ENCODE data around the gene FXYD6. TPM values are rescaled to one million over a fixed set of nuclear protein-coding genes. Genes with fewer than 3 reads are reported as not detected.

Gene FXYD6
- total and polyA plus RNA-seq, 2 of the 8 experiments (the other 6 are each of a cell fraction or from before 2014, with no cell fraction given): 44.6 to 117 TPM

- Histone ChIP-seq H3K4me3 (ENCODE audit: extremely low read depth in 1 of 4, insufficient read depth in 2 of 4, low read depth in 3 of 4, low read length in 4 of 4) (no peak overlapping the region), H3K27ac (ENCODE audit: low read depth, low read length) (no peak overlapping the region), H4K20me1 (replicated peaks in 1 of 2; ENCODE audit: control insufficient read depth in 1 of 2, insufficient read depth in 2 of 2, low read length in 2 of 2) (peaks cover 0 to 7% of the 10 kb centered on the region in 2 experiments), H3K36me3 (ENCODE audit: control insufficient read depth in 2 of 4, insufficient read depth in 4 of 4, low read length in 3 of 4) (no peaks in the 10 kb centered on the region; a peak in 1 of 8 replicates), H2BK5ac (ENCODE audit: low read depth, low read length) (no peak overlapping the region), H2BK15ac (ENCODE audit: low read length) (no peak overlapping the region), H4K91ac (replicated peaks; ENCODE audit: insufficient read length, low read length) (no peak overlapping the region), H3K79me1 (ENCODE audit: low read depth, low read length) (no peaks in the 10 kb centered on the region), H2AFZ (ENCODE audit: low read length) (no peak overlapping the region), H2AK5ac (ENCODE audit: low read depth, low read length) (no peak overlapping the region), H3K4me2 (ENCODE audit: insufficient read depth in 1 of 2, low read depth in 2 of 2, low read length in 2 of 2) (no peak overlapping the region), H2BK120ac (replicated peaks; ENCODE audit: low read depth, low read length) (no peak overlapping the region), H2BK20ac (ENCODE audit: low read length) (no peak overlapping the region), H3K14ac (ENCODE audit: insufficient read length) (no peak overlapping the region), H2BK12ac (ENCODE audit: low read depth, low read length) (no peak overlapping the region), H3K4ac (replicated peaks; ENCODE audit: insufficient read length, low read depth, low read length) (no peak overlapping the region), H3K56ac (replicated peaks; ENCODE audit: insufficient read length, low read depth, low read length) (no peak overlapping the region), H3K23me2 (ENCODE audit: low read depth, low read length) (peaks cover 4% of the 10 kb centered on the region; the same call in 1 of the 2 replicates), H4K8ac (ENCODE audit: extremely low read depth, insufficient read depth, low read length) (no peak overlapping the region), H3K4me1 (replicated peaks in 1 of 4; ENCODE audit: control insufficient read depth in 3 of 4, insufficient read depth in 4 of 4, low read length in 3 of 4) (no peaks in the 10 kb centered on the region; a peak in 1 of 7 replicates), H3K79me2 (ENCODE audit: control insufficient read depth in 1 of 2, insufficient read depth in 2 of 2, low read length in 2 of 2) (no peaks in the 10 kb centered on the region), H3K27me3 (replicated peaks in 1 of 4; ENCODE audit: control insufficient read depth in 3 of 4, extremely low read depth in 1 of 4, insufficient read depth in 3 of 4, low read length in 3 of 4) (no peaks in the 10 kb centered on the region; a peak in 1 of 7 replicates), H3K23ac (ENCODE audit: insufficient read length) (no peak overlapping the region), H3K18ac (ENCODE audit: extremely low read depth, low read length) (no peak overlapping the region), H3K9ac (replicated peaks in 1 of 4; ENCODE audit: extremely low read depth in 1 of 4, low read depth in 3 of 4, low read length in 3 of 4) (no peak overlapping the region), H3K9me3 (ENCODE audit: insufficient read depth in 2 of 2, low read depth in 1 of 2, low read length in 1 of 2) (no peaks in the 10 kb centered on the region), H4K5ac (ENCODE audit: insufficient read length, low read depth, low read length) (no peak overlapping the region)
- WGBS, 2 experiments (ENCODE audit: extremely low coverage in 1 of 2, insufficient coverage in 1 of 2, insufficient read length in 1 of 2, insufficient replicate concordance in 2 of 2, low coverage in 1 of 2, low lambda C conversion rate in 2 of 2, missing lambda C conversion rate in 1 of 2): 70% methylated on average over 22 of the region's 22 CpGs; no CpG with 5 or more reads in 1 of the 2 experiments
- ChIA-PET CTCF (ENCODE audit: partially characterized antibody) (interaction anchor here (0.6 to 7.8 kb wide), 96 partner anchors 9 to 422 kb away, joined by 3 to 163 read pairs (median 4); partner anchors contain the start of genes DSCAML1 and FXYD2), POLR2A (ENCODE audit: partially characterized antibody) (no interaction called here)
- FAIRE-seq: peak; percentile 77
- TF ChIP-seq CTCF (IDR thresholded peaks at IDR 0.05; ENCODE audit: control extremely low read depth in 1 of 3, insufficient read depth in 1 of 3, low read depth in 1 of 3, low read length in 3 of 3) (peak; percentile 69 to 83 (median 76)), RAD21 (IDR thresholded peaks at IDR 0.05 in 1 of 2, conservative IDR thresholded peaks at IDR 0.05 in 1 of 2; ENCODE audit: low read depth in 2 of 2, low read length in 2 of 2) (peak; percentile 89 to 91), PHF8 (conservative IDR thresholded peaks at IDR 0.05; ENCODE audit: low read depth, low read length) (no peak), EZH2 (IDR thresholded peaks at IDR 0.05; ENCODE audit: low read depth, low read length, severe bottlenecking) (no peak)
- peak in 1 of 2 experiments; percentile 92 for DNase-seq (ENCODE audit: low read depth in 1 of 2, low spot score in 2 of 2)
Observed at GRCh38 chr11:117807482-117808327, 68.8 kb downstream of the FXYD6 start.
